Measurements from ENCODE around the gene ANKRD29.
A peak's percentile ranks its signal among the peaks of the same experiment; 100 is the strongest.

The ANKRD29 gene

GRCh38 chr18:23612434-23613090 lies 50.1 kb downstream of the ANKRD29 start:
- DNase-seq, result peak; percentile 14

- DNase-seq, result peak; percentile 40
Observed at GRCh38 chr18:23609390-23610023, 53.2 kb downstream of the ANKRD29 start.

GRCh38 chr18:23608211-23608610 lies 54.5 kb downstream of the ANKRD29 start:
- no peak for DNase-seq

GRCh38 chr18:23605941-23606340 lies 56.8 kb downstream of the ANKRD29 start:
- no peak for DNase-seq

- no peak for DNase-seq
Observed at GRCh38 chr18:23599809-23600208, 62.9 kb downstream of the ANKRD29 start.

- peak; percentile 95 for DNase-seq
Observed at GRCh38 chr18:23596183-23596582, 66.5 kb downstream of the ANKRD29 start.

- no peak for DNase-seq
Observed at GRCh38 chr18:23595591-23595990, 67.1 kb downstream of the ANKRD29 start.

GRCh38 chr18:23593720-23594119 lies 69.0 kb downstream of the ANKRD29 start:
- peak; percentile 95 for DNase-seq

- DNase-seq, result peak; percentile 39
Observed at GRCh38 chr18:23592911-23593310, 69.8 kb downstream of the ANKRD29 start.

- DNase-seq, result no peak
Observed at GRCh38 chr18:23591011-23591410, 71.7 kb downstream of the ANKRD29 start.

GRCh38 chr18:23588836-23589560 lies 73.7 kb downstream of the ANKRD29 start:
- DNase-seq, result no peak

GRCh38 chr18:23587220-23587642 lies 75.5 kb downstream of the ANKRD29 start:
- DNase-seq, result peak; percentile 43

- peak; percentile 97 for DNase-seq
Observed at GRCh38 chr18:23586249-23587196, 76.2 kb downstream of the ANKRD29 start, which contains the start of gene NPC1. TSS of gene NPC1 (minus strand) at chr18:23586506. CDS start at chr18:23586343, 163 bp downstream.

- no peak for DNase-seq
Observed at GRCh38 chr18:23585897-23586248, 76.8 kb downstream of the ANKRD29 start.

- peak; percentile 75 for DNase-seq
Observed at GRCh38 chr18:23585007-23585871, 77.5 kb downstream of the ANKRD29 start.

- peak; percentile 58 for DNase-seq
Observed at GRCh38 chr18:23584019-23584983, 78.4 kb downstream of the ANKRD29 start.

GRCh38 chr18:23583071-23583865 lies 79.4 kb downstream of the ANKRD29 start:
- no peak for DNase-seq

- no peak for DNase-seq
Observed at GRCh38 chr18:23580677-23581367, 81.9 kb downstream of the ANKRD29 start.
